Epithelial cell of prostate (primary cell): ENCODE results near the gene SMIM5.
"Not testable (repeated sequence)": the region's sequence is repeated elsewhere in the genome, so short reads cannot be mapped to it uniquely, and the experiment has no call there.

ENCODE experiments used
- DNase-seq: peaks from one replicate; pipeline ENCODE4 v3.0.0-alpha.2; 2011; ENCODE audit warnings: low read depth, low spot score
- H3K27ac ChIP-seq: fragments of 450-650 bp; 2 replicates; pipeline ENCODE4 v1.5.1; 2017; ENCODE audit warnings: mild to moderate bottlenecking

Gene SMIM5, protein sequence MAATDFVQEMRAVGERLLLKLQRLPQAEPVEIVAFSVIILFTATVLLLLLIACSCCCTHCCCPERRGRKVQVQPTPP

DNA sequence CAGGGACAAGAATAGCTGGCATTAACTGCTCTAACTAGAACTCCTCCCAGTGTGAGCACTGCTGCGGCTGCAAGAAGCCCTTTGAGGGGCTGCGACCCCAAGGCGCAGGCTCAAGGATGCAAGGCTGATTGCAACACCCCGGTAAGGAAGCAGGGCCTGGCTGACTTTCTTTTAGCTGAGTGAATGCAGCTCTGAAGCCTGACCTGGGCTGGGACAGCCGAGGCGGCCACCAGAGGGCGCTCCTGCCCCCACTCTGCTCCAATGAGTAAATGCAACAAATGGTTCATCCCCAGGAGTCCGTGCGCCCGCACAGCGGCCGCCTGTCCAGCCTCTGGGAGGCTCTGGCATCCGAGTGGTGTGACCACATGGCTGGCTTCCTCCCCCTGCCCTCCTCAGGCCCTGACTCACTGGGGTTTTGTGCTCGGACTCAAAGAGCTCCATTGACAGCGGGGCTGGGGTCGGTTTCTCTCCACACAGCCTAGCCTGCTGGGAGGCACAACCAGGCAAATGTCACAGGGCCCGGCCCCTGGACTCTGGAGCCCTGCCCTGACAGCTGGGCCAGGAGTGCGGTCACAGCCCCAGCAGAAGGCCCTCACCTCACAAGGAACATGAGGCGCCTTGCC, at the start of gene SMIM5:
Gene SMIM5, plus strand, starts transcription at position 572 of the 623 bp plus-strand sequence. CDS start 6,768 bp downstream, outside the sequence.
- peak within 1 kb of the TSS; percentile 43 for H3K27ac ChIP-seq
- DNase-seq = no peak

DNA sequence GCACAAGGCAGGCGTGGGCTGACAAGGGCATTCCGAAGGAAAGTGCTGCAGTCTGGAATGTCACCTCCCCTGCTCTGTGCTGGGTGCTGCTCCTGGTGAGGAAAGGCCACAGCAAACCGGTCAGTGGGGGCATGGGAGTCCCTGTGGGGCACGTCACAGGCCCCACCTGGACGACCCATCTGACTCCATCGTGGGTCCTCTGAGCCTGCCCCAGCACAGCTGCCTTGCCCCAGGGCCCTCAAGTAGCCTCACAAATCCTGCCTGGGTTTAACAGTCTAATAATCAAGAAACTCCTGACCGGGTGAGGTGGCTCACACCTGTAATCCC, 48.4 kb upstream of the SMIM5 start:
- H3K27ac ChIP-seq = no peak overlapping the region
- no peak for DNase-seq

GRCh38 chr17:75587675-75588595, 45.3 kb upstream of the SMIM5 start, which contains the start of gene MYO15B:
TSS of gene MYO15B (plus strand) at chr17:75587800. CDS start at chr17:75588058, 258 bp downstream.
- no peak within 1 kb of the TSS for H3K27ac ChIP-seq
- no peak for DNase-seq

- no peak for DNase-seq
- H3K27ac ChIP-seq = no peak overlapping the region
Observed at GRCh38 chr17:75588596-75589011, 44.6 kb upstream of the SMIM5 start.

- no peak for DNase-seq
- no peak overlapping the region for H3K27ac ChIP-seq
Observed at GRCh38 chr17:75589012-75589918, 44.0 kb upstream of the SMIM5 start.

DNA sequence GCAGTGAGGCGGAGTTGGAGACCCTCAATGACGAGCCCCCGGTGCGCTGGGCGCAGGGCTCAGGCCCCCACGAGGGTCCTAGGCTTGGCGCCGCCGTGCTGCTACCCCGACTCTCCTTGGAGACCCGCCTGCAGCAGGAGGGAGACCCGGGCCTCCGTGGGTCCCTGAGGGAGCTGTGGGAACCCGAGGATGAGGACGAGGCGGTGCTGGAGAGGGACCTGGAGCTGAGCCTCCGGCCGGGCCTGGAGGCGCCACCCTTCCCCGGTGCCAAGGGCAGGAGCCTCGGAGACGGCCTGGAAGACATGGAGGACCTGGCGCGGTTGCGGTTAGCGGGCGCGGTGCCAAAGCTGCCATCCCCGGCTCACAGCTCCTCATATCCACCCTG, 43.3 kb upstream of the SMIM5 start:
- H3K27ac ChIP-seq = no peak overlapping the region
- no peak for DNase-seq

- DNase-seq = no peak
- no peak overlapping the region for H3K27ac ChIP-seq
Observed at GRCh38 chr17:75590314-75590761, 42.9 kb upstream of the SMIM5 start.

DNA sequence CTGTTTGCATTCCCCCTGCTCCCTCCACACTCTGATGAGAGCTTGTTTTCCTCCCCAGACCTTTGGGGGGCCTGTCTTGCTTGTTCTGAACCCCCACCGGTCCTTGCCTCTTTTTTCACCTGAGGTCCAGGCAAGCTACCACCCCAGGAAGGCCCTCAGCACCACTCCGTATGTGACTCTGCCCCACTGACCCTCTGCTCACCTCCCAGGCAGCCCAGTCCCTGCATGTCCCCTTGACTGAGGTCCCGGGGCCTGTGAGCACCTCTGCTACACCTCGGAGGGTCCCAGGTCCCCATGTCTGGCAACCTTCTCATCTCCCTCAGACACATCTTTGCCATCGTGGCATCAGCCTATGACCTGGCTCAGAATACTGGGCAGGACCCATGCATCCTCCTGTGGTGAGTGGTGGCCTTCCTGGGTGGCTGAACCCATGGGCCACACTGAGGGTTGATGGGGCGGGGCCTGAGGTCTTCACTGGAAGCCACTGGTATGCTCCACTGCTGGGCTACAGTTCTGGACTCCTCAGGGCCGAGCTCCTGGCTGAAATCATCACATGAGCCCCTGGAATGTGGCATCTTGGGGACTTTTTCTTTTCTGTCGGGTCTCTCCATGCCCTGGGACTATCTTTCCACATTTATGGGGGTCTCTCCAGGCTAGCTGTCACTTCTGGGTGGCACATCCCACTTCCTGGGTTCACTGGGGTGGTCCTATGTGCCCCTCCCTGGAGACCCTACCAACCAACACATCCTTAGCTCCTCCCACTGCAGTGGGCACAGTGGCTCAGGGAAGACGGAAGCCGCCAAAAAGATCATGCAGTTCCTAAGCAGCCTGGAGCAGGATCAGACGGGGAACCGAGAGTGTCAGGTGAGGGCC, 42.1 kb upstream of the SMIM5 start:
- DNase-seq = no peak
- H3K27ac ChIP-seq = no peak overlapping the region

DNA sequence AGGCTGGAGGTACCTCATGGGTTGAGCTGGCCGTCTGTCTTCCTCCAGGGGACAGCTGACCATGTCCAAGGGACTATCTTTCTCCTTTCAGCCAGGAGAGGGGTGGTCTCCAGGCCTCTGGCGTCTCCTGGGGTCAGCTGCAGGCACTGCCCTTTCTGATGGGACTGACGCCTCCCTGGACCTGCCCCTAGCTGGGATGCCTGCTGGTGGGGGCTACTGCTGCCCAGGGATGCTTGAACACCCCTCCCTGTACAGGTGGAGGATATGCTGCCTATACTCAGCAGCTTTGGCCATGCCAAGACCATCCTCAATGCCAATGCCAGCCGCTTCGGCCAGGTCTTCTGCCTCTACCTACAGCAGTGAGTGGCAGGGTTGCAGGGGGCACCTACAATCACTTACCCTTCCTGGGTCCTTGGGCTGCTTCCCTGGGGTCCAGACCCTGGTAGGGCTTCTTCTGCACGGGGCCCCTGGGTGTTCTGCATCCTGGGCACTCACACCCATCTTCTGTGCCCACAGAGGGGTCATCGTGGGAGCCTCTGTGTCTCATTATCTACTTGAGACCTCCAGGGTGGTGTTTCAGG, 41.4 kb upstream of the SMIM5 start:
- DNase-seq = no peak

DNA sequence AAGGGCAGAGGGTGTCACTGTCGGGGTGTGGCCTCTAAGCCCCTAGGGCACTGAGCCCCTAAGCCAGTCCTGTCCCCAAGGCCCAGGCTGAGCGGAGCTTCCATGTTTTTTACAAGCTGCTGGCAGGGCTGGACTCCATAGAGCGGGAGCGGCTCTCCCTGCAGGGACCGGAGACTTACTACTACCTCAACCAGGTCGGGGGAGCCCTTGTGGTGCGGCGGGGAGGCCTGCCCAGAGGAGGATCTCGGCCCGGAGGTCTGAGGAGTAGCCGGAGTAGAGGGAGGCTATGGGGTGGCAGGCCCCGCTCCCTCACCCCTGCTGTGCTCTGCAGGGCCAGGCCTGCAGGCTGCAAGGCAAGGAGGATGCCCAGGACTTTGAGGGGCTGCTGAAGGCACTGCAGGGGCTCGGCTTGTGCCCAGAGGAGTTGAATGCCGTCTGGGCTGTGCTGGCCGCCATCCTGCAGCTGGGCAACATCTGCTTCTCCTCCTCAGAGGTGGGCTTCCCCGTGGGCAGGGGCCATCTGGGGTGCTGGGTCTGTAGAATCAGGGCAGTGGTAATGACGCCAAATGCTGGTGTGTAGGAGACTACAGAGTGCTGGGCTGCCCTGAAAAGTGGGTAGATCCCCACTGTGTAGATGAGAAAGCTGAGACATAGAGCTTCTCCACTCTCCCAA, 40.8 kb upstream of the SMIM5 start:
- DNase-seq = no peak
- H3K27ac ChIP-seq = no peak overlapping the region

More for the DNA sequence above, 41.4 kb upstream of the SMIM5 start:
- H3K27ac ChIP-seq = no peak overlapping the region

DNA sequence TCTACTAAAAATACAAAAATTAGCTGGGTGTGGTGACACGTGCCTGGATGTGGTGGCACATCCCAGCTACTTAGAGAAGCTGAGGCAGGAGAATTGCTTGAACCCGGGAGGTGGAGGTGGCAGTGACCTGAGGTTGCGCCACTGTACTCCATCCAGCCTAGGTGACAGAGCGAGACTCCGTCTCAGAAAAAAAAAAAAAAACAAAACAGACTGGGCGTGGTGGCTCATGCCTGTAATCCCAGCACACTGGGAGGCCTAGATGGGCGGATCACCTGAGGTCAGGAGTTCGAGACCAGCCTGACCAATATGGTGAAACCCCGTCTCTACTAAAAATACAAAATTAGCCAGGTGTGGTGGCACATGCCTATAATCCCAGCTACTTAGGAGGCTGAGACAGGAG, 39.8 kb upstream of the SMIM5 start:
- DNase-seq, H3K27ac ChIP-seq: not testable (repeated sequence)

DNA sequence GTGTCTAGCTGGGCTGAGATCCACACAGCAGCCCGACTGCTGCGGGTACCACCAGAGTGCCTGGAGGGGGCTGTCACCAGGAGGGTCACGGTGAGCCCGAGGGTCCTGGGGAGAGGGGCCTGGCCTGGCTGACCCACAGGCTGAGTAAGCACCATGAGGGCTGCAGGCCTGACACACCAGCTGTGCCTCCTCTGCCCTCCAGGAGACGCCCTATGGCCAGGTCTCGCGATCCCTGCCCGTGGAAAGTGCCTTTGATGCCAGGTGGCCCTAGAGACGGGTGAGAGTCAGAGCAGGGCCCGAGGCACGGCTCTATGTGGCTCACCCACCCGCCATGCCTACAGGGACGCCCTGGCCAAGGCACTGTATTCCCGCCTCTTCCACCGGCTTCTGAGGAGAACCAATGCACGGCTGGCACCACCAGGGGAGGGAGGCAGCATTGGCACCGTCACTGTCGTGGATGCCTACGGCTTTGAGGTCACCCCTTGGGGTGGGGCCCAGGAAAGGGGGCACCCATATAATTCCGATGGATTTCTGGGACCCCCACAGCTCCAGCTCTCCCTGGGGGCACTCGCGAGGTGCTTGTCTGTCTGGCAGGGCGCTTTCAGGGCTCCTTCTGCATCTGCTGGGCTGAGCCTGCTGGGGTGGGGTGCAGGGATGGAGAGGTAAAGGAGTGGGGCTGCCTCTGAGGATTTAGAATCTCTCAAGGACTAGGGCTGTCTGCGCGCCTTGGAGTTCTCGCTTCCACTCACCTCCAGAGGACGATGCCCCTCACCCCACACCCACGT, 38.5 kb upstream of the SMIM5 start:
- DNase-seq = no peak
- H3K27ac ChIP-seq = no peak overlapping the region

GRCh38 chr17:75595284-75595919, 37.8 kb upstream of the SMIM5 start:
- no peak for DNase-seq
- H3K27ac ChIP-seq = no peak overlapping the region

- H3K27ac ChIP-seq = no peak overlapping the region
Observed at GRCh38 chr17:75595920-75596313, 37.3 kb upstream of the SMIM5 start.

GRCh38 chr17:75596320-75597087, 36.7 kb upstream of the SMIM5 start:
- DNase-seq = no peak
- no peak overlapping the region for H3K27ac ChIP-seq

More at GRCh38 chr17:75595920-75596313, 37.3 kb upstream of the SMIM5 start:
- no peak for DNase-seq
